ENCODE results near the gene CACUL1. TPM values are rescaled to one million over a fixed set of nuclear protein-coding genes. Genes with fewer than 3 reads are reported as not detected.

Gene CACUL1
- total RNA-seq, 1 experiment from 2014 or later, result 31.9 TPM

DNA sequence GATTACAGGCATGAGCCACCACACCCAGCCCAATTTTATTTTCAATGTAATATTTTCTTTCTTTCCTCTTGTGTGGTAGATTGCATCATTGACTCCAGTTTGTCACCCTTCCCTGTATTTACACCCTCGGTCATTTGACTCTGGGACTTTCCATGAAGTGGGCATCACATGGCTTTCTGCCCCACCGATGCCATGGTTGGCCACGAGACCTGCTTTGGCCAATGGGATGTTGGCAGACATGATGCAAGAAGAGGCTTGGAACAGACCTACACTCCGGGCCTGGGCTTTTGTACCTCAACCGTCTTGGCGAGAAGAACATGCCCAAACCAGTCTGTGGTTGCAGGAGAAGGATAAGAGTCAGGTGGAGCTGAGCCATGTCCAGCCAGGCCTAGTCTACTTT, 38.8 kb upstream of the CACUL1 start:
- Histone ChIP-seq H3K36me3 (ENCODE audit: insufficient read depth, low read length, poor library complexity, severe bottlenecking) (no peaks in the 10 kb centered on the region), H3K9me3 (ENCODE audit: low read depth, low read length, poor library complexity, severe bottlenecking) (no peaks in the 10 kb centered on the region), H3K27me3 (replicated peaks; ENCODE audit: insufficient read depth, low read depth, low read length, poor library complexity) (peaks cover 9% of the 10 kb centered on the region), H3K27ac (ENCODE audit: low read depth, low read length, poor library complexity, severe bottlenecking) (no peak overlapping the region), H3K4me1 (ENCODE audit: insufficient read depth, low read length, poor library complexity, severe bottlenecking) (no peaks in the 10 kb centered on the region), H3K4me3 (ENCODE audit: low read depth, low read length, poor library complexity, severe bottlenecking) (no peak overlapping the region)
- no peak for TF ChIP-seq EZH2 (IDR thresholded peaks at IDR 0.05; ENCODE audit: borderline replicate concordance, low read depth, low read length, poor library complexity, severe bottlenecking)
- TF ChIP-seq, protein P1, sequence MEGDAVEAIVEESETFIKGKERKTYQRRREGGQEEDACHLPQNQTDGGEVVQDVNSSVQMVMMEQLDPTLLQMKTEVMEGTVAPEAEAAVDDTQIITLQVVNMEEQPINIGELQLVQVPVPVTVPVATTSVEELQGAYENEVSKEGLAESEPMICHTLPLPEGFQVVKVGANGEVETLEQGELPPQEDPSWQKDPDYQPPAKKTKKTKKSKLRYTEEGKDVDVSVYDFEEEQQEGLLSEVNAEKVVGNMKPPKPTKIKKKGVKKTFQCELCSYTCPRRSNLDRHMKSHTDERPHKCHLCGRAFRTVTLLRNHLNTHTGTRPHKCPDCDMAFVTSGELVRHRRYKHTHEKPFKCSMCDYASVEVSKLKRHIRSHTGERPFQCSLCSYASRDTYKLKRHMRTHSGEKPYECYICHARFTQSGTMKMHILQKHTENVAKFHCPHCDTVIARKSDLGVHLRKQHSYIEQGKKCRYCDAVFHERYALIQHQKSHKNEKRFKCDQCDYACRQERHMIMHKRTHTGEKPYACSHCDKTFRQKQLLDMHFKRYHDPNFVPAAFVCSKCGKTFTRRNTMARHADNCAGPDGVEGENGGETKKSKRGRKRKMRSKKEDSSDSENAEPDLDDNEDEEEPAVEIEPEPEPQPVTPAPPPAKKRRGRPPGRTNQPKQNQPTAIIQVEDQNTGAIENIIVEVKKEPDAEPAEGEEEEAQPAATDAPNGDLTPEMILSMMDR (conservative IDR thresholded peaks at IDR 0.05; ENCODE audit: low read depth, low read length), result no peak
- intact Hi-C loops (cut with micrococcal nuclease; ENCODE audit: unreplicated experiment), result no loop called here
- ChIA-PET POLR2A (ENCODE audit: low non-redundant PET) (no interaction called here), CTCF (no interaction called here)
- DNase-seq (ENCODE audit: low spot score), result no peak
- BruUV-seq (replicated peaks), result no TSS peak

DNA sequence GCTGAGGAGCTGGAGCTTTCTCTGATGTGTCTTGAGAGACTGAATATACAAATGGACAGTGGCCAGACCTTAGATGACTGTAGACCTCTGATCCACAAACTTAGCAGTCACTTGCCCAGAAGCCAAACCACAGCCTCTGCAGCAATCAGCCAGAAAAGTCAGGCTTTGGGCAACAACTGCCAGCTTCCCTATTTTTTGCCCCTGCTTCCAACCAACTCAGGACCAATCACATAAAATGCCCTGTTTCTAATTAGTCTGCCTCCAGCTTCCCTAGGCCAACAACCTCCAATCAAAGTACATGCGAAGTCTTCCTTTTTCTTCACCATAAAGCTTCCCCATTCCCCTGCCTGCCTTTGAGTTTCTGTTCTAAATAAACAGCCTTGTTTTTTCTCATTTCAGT, 37.8 kb upstream of the CACUL1 start:
- DNase-seq (ENCODE audit: low spot score), result no peak
- no TSS peak for BruUV-seq (replicated peaks)
- Histone ChIP-seq H3K9me3 (ENCODE audit: low read depth, low read length, poor library complexity, severe bottlenecking) (no peaks in the 10 kb centered on the region), H3K27me3 (replicated peaks; ENCODE audit: insufficient read depth, low read depth, low read length, poor library complexity) (peaks cover 15% of the 10 kb centered on the region), H3K27ac (ENCODE audit: low read depth, low read length, poor library complexity, severe bottlenecking) (no peak overlapping the region), H3K4me1 (ENCODE audit: insufficient read depth, low read length, poor library complexity, severe bottlenecking) (no peaks in the 10 kb centered on the region), H3K36me3 (ENCODE audit: insufficient read depth, low read length, poor library complexity, severe bottlenecking) (no peaks in the 10 kb centered on the region), H3K4me3 (ENCODE audit: low read depth, low read length, poor library complexity, severe bottlenecking) (no peak overlapping the region)
- POLR2A ChIA-PET (ENCODE audit: low non-redundant PET), result no interaction called here
- TF ChIP-seq, protein P1 (conservative IDR thresholded peaks at IDR 0.05; ENCODE audit: low read depth, low read length), result no peak
- no peak for TF ChIP-seq EZH2 (IDR thresholded peaks at IDR 0.05; ENCODE audit: borderline replicate concordance, low read depth, low read length, poor library complexity, severe bottlenecking)
- CTCF ChIA-PET, result no interaction called here
- intact Hi-C loops (cut with micrococcal nuclease; ENCODE audit: unreplicated experiment), result no loop called here

DNA sequence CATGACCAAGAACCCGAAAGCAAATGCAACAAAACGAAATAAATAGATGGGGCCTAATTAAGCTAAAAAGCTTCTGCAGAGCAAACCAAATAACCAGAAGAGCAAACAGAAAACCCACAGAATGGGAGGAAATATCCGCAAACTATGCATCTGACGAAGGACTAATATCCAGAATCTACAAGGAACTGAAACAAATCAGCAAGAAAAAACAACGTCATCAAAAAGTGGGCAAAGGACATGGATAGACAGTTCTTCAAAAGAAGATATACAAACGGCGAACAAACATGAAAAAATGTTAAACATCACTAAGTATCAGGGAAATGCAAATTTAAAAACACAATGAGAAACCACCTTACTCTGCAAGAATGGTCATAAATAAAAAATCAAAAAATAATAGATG, 35.3 kb upstream of the CACUL1 start:
- Histone ChIP-seq H3K4me3 (ENCODE audit: low read depth, low read length, poor library complexity, severe bottlenecking) (no peak overlapping the region), H3K9me3 (ENCODE audit: low read depth, low read length, poor library complexity, severe bottlenecking) (no peaks in the 10 kb centered on the region), H3K27me3 (replicated peaks; ENCODE audit: insufficient read depth, low read depth, low read length, poor library complexity) (peaks cover 22% of the 10 kb centered on the region), H3K4me1 (ENCODE audit: insufficient read depth, low read length, poor library complexity, severe bottlenecking) (no peaks in the 10 kb centered on the region), H3K27ac (ENCODE audit: low read depth, low read length, poor library complexity, severe bottlenecking) (no peak overlapping the region), H3K36me3 (ENCODE audit: insufficient read depth, low read length, poor library complexity, severe bottlenecking) (no peaks in the 10 kb centered on the region)
- intact Hi-C loops (cut with micrococcal nuclease; ENCODE audit: unreplicated experiment), result no loop called here
- ChIA-PET CTCF (no interaction called here), POLR2A (ENCODE audit: low non-redundant PET) (no interaction called here)
- no TSS peak for BruUV-seq (replicated peaks)
- no peak for DNase-seq (ENCODE audit: low spot score)
- TF ChIP-seq, protein P1 (conservative IDR thresholded peaks at IDR 0.05; ENCODE audit: low read depth, low read length), result no peak
- no peak for TF ChIP-seq EZH2 (IDR thresholded peaks at IDR 0.05; ENCODE audit: borderline replicate concordance, low read depth, low read length, poor library complexity, severe bottlenecking)

Data from A673 (cell line).